HG03432 (cell line): Measurements from ENCODE around the gene NLRX1.
"Not testable (repeated sequence)": the region's sequence is repeated elsewhere in the genome, so short reads cannot be mapped to it uniquely, and the experiment has no call there.

Source experiments
- ATAC-seq: cut with Tn5 transposase; IDR thresholded peaks from one replicate; pipeline ENCODE4 v1.9.1; 2021; ENCODE audit warnings: mild to moderate bottlenecking, moderate library complexity; ENCODE audit not compliant: unreplicated experiment

The NLRX1 gene, protein sequence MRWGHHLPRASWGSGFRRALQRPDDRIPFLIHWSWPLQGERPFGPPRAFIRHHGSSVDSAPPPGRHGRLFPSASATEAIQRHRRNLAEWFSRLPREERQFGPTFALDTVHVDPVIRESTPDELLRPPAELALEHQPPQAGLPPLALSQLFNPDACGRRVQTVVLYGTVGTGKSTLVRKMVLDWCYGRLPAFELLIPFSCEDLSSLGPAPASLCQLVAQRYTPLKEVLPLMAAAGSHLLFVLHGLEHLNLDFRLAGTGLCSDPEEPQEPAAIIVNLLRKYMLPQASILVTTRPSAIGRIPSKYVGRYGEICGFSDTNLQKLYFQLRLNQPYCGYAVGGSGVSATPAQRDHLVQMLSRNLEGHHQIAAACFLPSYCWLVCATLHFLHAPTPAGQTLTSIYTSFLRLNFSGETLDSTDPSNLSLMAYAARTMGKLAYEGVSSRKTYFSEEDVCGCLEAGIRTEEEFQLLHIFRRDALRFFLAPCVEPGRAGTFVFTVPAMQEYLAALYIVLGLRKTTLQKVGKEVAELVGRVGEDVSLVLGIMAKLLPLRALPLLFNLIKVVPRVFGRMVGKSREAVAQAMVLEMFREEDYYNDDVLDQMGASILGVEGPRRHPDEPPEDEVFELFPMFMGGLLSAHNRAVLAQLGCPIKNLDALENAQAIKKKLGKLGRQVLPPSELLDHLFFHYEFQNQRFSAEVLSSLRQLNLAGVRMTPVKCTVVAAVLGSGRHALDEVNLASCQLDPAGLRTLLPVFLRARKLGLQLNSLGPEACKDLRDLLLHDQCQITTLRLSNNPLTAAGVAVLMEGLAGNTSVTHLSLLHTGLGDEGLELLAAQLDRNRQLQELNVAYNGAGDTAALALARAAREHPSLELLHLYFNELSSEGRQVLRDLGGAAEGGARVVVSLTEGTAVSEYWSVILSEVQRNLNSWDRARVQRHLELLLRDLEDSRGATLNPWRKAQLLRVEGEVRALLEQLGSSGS

GRCh38 chr11:119168471-119169281, at the start of gene NLRX1:
Gene NLRX1 (plus strand): TSS chr11:119168725. CDS start chr11:119171404, 2,679 bp downstream.
- ATAC-seq = peak; percentile 94

DNA sequence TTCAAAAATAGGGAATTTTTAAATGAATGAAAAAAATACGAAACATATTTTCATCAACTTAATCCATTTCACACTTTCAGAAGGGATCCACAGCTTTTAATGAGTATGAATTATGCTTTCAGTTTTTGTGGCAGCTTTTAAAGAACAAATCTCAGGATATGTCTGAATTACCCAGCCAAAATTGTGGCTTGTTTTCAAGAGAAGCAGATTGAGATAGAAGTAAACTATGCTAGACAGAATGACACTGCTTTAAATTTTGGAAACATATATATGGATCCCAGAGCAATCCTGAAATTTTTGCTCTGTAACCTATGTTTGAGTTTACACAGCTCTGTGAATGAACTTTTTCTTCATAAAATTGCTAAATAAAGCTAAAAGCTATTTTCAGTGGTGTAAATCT, 49.6 kb upstream of the NLRX1 start:
- ATAC-seq = no peak

- no peak for ATAC-seq
These were observed 47.9 kb upstream of the NLRX1 start for GRCh38 chr11:119120639-119121007.

DNA sequence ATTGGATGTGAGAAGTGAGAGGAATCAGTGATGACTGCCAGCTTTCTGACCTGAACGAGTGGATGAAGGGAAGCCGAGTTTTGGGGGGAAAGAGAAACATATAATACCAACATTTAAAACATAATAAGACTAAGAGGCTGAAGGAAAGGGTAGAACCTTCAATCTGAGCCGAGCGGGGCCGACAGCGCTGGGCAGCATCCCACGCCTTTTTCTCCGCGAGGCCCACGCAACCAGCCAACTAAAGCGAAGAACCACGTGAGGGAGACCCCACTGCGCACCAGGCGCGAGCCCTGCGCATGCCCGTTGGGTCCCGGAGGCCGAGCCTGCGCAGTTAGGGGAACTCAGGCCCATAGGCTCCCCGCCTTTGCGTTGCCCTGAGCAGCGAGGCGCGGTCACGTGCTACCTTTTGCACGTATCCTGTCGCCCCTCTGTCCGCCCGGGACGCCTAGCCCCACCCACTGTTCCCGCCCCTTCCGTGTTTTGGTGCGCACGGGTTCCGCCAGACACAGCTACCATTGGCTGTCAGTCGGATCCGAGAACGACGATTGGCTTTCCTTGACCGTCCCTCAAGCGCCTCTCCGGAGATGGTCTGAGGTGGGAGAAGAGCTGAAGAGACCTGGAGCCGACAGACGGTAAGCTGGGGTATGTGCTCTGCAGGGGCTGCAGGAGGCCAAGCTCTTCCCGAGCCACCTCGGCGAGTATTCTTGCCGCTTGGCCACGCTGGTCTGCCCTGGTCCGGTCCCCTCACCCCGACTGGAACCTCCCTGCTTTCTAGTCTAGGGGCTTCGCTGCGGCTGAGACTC, 47.3 kb upstream of the NLRX1 start, which contains the start of gene HINFP:
Gene HINFP (plus strand): TSS at position 573 of the 803 bp plus-strand sequence. CDS start 5,365 bp downstream, outside the sequence.
- ATAC-seq = peak; percentile 96

DNA sequence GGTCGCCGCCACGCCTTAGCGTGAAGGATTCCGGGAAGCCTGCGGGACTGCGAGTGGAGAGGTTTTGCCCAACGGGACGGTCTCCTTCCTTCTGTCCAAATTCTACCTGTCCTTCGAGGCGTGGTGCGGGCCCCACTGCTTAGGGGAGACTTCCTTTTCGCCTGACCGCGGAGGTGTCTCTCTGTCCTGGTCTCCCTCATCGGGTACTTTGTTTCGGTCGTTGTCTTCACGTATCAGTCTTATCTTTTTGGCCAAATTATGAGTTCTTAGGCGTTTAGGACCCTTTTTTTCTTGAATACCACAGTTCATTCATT, 46.8 kb upstream of the NLRX1 start:
- no peak for ATAC-seq

DNA sequence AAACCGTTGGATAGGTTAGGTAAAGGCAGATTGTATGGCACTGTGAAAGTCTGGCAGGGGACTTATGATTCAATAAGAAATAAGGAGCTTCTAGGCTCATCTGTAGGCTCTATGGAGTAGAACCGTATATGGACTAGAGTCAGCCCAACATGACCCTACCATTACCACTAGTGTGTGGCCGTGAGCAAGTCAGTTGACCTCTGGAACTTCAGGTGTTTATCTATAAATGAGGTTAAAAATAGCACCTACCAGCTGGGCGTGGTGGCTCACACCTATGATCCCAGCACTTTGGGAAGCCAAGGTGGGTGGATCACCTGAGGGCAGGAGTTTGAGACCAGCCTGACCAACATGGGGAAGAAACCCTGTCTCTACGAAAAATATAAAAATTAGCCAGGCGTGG, 42.7 kb upstream of the NLRX1 start:
- no peak for ATAC-seq

GRCh38 chr11:119126675-119127268, 41.8 kb upstream of the NLRX1 start:
- no peak for ATAC-seq

DNA sequence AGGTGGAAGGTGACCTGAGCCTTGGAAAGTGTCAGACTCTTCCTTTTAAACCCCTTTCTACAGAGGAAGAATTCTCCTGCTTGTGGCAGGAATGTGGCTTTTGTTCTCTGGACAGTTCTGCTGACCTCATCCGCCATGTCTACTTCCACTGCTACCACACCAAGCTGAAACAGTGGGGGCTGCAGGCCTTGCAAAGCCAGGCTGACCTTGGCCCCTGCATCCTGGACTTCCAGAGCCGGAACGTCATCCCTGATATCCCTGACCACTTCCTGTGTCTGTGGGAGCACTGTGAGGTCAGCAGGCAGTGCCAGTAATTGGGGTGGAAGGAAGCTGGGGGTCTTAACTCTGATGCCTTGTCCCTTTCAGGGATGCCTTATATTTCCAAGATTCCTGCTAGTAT, 37.9 kb upstream of the NLRX1 start:
- no peak for ATAC-seq

GRCh38 chr11:119134389-119134978, 34.0 kb upstream of the NLRX1 start:
- ATAC-seq = no peak

DNA sequence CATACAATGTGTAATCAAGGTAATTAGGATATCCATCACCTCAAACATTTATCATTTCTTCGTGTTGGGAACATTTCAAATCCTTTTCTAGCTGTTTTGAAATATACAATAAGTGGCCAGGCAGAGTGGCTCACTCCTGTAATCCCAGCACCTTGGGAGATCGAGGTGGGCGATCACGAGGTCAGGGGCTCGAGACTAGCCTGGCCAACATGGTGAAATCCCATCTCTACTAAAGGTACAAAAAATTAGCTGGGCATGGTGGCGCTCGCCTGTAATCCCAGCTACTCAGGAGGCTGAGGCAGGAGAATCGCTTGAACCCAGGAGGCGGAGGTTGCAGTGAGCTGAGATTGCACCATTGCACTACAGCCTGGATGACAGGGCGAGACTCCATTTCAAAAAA, 29.2 kb upstream of the NLRX1 start:
- not testable (repeated sequence) for ATAC-seq

GRCh38 chr11:119144825-119145486, 23.6 kb upstream of the NLRX1 start:
- ATAC-seq = peak; percentile 60

DNA sequence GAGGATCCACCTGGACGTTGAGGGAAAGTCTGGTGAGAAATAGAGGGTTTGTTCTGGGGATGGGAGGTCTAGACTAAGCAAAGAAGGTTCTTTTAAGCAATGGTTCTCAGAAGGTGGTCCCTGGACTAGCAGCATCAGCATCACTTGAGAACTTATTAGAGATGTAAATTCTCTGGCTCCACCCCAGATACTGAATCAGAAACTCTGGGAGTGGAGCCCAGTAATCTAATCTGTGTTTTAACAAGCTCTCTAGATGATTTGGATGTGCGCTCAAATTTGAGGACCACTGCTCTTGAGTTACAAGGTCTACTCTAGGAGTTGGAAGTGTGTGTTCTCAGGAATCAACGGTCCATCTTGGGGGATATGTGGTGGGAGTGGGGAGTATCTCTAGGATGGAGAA, 23.0 kb upstream of the NLRX1 start:
- no peak for ATAC-seq

- ATAC-seq = no peak
These were observed 20.8 kb upstream of the NLRX1 start for GRCh38 chr11:119147604-119148333.

- no peak for ATAC-seq
These were observed 19.9 kb upstream of the NLRX1 start for GRCh38 chr11:119148720-119149017.

GRCh38 chr11:119149018-119149785, 19.3 kb upstream of the NLRX1 start, which contains the start of gene ABCG4:
Gene ABCG4 (plus strand): TSS chr11:119149052. CDS start chr11:119149966, 914 bp downstream.
- ATAC-seq = no peak

DNA sequence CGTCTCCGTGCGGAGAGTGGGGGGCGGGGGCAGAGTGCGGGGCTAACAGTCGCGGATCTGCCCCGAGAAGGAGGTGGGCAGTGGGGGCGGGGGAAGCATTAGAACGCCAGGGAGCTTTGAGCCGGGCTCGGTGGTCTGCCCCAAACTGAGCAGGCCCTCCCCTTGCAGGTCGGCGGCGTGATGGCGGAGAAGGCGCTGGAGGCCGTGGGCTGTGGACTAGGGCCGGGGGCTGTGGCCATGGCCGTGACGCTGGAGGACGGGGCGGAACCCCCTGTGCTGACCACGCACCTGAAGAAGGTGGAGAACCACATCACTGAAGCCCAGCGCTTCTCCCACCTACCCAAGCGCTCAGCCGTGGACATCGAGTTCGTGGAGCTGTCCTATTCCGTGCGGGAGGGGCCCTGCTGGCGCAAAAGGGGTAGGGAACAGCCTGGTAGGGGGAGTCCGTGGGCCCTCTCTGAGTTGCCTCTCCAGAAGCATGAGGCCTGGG, 18.7 kb upstream of the NLRX1 start:
- ATAC-seq = no peak

DNA sequence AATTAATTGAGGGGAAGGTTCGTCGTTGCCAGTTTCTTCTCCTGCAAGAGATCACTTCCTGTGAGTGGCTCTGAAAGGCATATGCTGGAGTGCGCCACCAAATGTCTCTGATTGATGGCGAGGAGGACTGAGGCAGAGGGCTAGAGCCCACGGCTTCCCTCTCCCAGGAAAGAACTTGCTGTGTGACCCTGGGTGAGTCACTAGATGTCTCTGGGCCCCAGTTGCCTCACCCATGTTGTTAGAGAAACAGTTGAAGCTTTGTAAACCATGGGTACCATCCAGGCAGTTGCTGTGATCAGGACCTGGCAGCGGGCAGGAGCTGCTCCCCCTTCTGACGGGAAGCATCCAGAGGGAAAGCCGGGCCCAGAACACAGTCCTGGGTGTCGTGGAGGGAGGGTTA, 16.5 kb upstream of the NLRX1 start:
- ATAC-seq = no peak
